NCI-H1694 (cell line): Measurements from ENCODE around the gene TERT.

Experiments used
- DNase-seq: peaks from one replicate; lab custom pipeline; 2025; lab: John Stamatoyannopoulos, UW

The TERT gene

DNA sequence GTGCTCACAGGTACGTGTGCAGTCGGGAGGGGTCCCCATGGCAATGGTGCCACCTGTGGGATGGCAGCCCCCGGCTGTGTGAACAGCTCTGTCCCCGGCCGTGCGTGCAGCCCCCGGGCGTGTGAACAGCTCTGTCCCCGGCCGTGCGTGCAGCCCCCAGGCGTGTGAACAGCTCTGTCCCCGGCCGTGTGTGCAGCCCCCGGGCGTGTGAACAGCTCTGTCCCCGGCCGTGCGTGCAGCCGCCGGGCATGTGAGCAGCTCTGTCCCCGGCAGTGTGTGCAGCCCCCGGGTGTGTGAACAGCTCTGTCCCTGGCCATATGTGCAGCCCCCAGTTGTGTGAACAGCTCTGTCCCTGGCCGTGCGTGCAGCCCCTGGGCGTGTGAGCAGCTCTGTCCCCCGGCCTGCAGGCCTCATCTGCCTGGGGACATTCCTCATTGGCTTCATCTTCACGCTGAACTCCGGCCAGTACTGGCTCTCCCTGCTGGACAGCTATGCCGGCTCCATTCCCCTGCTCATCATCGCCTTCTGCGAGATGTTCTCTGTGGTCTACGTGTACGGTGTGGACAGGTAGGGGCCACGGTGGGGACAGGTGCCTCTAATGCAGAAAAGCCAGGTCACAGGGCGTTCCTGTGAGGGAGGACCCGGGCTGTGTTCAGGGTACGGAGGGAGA is 75.6 kb downstream of the TERT start:
- no peak for DNase-seq

- DNase-seq, result no peak
These were observed 76.4 kb downstream of the TERT start for GRCh38 chr5:1218351-1219080.

- DNase-seq, result no peak
These were observed 77.2 kb downstream of the TERT start for GRCh38 chr5:1217596-1218206.

GRCh38 chr5:1216918-1217295 is 78.0 kb downstream of the TERT start:
- no peak for DNase-seq

- no peak for DNase-seq
These were observed 78.5 kb downstream of the TERT start for GRCh38 chr5:1216211-1216917.

GRCh38 chr5:1215320-1216096 is 79.4 kb downstream of the TERT start:
- no peak for DNase-seq

DNA sequence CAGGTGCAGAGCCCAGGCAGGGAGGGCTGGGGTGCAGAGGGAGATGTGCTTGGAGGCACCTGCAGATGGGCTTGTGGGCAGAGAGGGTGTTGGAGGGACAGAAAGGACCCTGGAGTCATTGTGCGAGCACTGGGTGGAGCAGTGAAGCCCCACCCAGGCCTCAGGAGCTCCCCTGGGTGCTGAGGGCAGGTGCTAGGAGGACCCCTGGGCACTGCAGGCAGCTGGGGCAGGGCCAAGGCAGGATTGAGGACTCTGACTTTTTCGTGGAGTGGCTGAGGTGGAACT is 80.0 kb downstream of the TERT start:
- DNase-seq, result no peak

GRCh38 chr5:1214163-1214935 is 80.5 kb downstream of the TERT start:
- no peak for DNase-seq

- no peak for DNase-seq
These were observed 81.2 kb downstream of the TERT start for GRCh38 chr5:1213508-1214162.

DNA sequence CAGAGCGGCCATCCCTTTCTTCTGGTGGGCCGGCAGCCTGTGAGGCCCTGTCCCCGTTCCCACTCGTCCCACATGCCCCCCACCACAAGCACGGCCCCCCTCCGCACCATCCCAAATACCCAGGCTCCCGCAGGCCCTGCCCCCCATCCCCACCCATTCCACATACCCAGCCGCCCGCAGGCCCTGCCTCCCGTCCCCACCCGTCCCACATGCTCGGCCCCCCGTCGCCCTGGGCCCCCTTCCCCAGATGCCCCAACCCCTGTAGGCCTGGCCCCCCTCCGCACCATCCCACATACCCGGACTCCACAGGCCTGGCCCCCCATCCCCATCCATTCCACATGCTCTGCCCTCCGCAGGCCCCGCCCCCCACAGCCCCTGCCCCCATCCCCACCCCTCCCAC is 82.0 kb downstream of the TERT start:
- DNase-seq, result no peak

DNA sequence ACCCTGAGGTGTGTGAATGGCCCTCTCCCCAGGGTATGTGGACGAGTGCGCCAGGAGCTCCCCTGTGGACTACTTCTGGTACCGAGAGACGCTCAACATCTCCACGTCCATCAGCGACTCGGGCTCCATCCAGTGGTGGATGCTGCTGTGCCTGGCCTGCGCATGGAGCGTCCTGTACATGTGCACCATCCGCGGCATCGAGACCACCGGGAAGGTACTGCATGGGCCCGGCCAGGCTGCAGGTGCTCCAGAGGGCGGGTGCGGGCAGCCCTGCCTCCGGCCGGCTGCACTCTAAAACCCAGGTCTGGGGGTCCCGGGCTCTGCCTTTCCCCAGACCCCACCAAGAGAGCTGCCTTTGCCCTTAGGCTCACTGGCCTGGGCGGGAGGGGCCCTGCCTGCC is 82.6 kb downstream of the TERT start:
- no peak for DNase-seq

DNA sequence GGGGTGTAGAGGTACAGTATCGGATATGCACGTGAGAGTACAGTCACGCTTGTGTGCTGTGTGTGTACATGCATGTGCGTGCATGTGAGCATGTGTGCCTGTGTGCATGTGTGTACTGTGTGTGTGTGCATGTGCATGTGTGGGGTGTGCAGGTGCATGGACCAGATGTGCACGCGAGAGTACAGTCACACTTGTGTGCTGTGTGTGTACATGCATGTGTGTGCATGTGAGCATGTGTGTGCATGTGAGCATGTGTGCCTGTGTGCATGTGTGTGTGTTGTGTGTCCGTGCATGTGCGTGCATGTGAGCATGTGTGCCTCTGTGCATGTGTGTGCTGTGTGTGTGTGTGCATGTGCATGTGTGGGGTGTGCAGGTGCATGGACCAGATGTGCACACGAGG is 83.2 kb downstream of the TERT start:
- no peak for DNase-seq

DNA sequence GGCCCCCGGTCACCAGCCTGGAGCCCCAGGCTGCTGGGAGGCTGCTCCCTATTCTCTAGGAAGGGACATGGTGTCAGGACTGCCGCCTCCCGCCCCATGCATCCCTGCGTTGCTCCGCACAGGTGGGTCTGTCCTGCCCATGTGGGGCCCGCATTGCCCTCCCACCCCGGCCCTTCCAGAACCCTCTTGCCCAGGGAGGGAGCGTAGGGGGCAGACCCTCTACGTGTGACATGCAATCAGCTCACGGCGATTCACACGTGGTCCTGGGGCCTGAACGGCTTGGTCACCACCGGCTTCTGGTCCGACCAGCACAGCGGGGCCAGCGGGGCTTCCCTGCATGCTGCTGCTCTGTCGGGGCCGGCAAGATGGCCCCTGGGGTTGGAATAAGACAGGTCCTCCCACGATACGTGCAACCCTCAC is 84.0 kb downstream of the TERT start:
- no peak for DNase-seq

- no peak for DNase-seq
These were observed 84.7 kb downstream of the TERT start for GRCh38 chr5:1209896-1210776.

- no peak for DNase-seq
These were observed 85.4 kb downstream of the TERT start for GRCh38 chr5:1209489-1209852.

GRCh38 chr5:1208743-1209488 is 86.0 kb downstream of the TERT start:
- no peak for DNase-seq

DNA sequence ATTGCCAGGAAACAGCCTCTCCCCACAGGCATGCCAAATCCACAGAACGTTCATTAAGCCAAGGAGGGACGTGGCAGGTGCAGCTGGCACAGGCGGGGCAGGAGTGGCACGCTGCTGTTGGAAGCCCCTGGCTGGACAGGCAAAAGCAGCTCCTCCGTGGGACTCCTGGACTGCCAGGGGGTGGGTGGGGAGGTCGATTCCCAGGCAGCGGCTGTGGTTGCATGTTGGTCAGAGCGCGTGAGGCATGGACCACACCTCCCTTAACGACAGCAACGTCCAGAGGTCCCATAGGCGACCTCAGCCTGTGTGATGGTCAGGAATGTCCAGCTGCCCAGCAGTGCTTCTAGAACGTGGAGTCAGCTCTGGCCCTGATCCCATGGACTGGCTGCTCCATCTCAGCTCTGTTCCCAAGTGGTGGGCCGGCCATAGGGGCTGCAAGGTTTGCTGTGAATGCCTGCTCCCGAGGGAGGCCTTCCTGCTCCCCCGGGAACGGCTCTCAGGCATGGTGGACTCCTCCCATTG is 86.6 kb downstream of the TERT start:
- no peak for DNase-seq

GRCh38 chr5:1207555-1207954 is 87.3 kb downstream of the TERT start:
- no peak for DNase-seq
